MM.1S (cell line): ENCODE measurements around the gene DCTN4.

Experiments used
- DNase-seq: peaks from one replicate; pipeline ENCODE4 v3.0.0-alpha.2; 2015
- H2AFZ ChIP-seq: fragments of 300-600 bp; sonication (generic); 2 replicates; pipeline ENCODE4 v1.6.0; 2016; ENCODE audit warnings: antibody characterized with exemption, low read length
- H3F3A ChIP-seq: fragments of 300-600 bp; sonication (generic); 2 replicates; pipeline ENCODE4 v1.6.1; 2016; ENCODE audit warnings: mild to moderate bottlenecking, antibody characterized with exemption, low read length, moderate library complexity, mixed read lengths; ENCODE audit not compliant: insufficient read depth
- H3K27ac ChIP-seq: fragments of 300-600 bp; sonication (generic); 2 replicates; pipeline ENCODE4 v1.5.1; 2016; ENCODE audit warnings: mild to moderate bottlenecking, low read length
- H3K27me3 ChIP-seq: fragments of 300-600 bp; sonication (generic); replicated peaks from 2 replicates; pipeline ENCODE4 v1.6.0; 2016; ENCODE audit warnings: low read length; ENCODE audit not compliant: insufficient read depth
- H3K36me3 ChIP-seq: fragments of 300-600 bp; sonication (generic); replicated peaks from 2 replicates; pipeline ENCODE4 v1.6.1; 2016; ENCODE audit warnings: mild to moderate bottlenecking, low read length, mixed read lengths; ENCODE audit not compliant: insufficient read depth
- H3K4me1 ChIP-seq: fragments of 300-600 bp; sonication (generic); 2 replicates; pipeline ENCODE4 v1.6.1; 2016; ENCODE audit warnings: low read length, mixed read lengths
- H3K4me2 ChIP-seq: fragments of 300-600 bp; sonication (generic); 2 replicates; pipeline ENCODE4 v1.6.0; 2016; ENCODE audit warnings: low read depth, low read length
- H3K4me3 ChIP-seq: fragments of 300-600 bp; sonication (generic); 2 replicates; pipeline ENCODE4 v1.5.1; 2016; ENCODE audit warnings: low read length, mixed read lengths
- H3K79me2 ChIP-seq: fragments of 300-600 bp; sonication (generic); 2 replicates; pipeline ENCODE4 v1.6.1; 2016; ENCODE audit warnings: mixed run types, low read length, mixed read lengths
- H3K9ac ChIP-seq: fragments of 300-600 bp; sonication (generic); 2 replicates; pipeline ENCODE4 v1.6.1; 2016; ENCODE audit warnings: low read length, mixed read lengths
- H3K9me2 ChIP-seq: fragments of 300-600 bp; sonication (generic); replicated peaks from 2 replicates; pipeline ENCODE4 v1.6.1; 2016; ENCODE audit warnings: mild to moderate bottlenecking, low read length, mixed read lengths; ENCODE audit not compliant: insufficient read depth
- H3K9me3 ChIP-seq: fragments of 300-600 bp; sonication (generic); replicated peaks from 2 replicates; pipeline ENCODE4 v1.6.1; 2016; ENCODE audit warnings: mild to moderate bottlenecking, low read length, mixed read lengths; ENCODE audit not compliant: insufficient read depth
- H4K20me1 ChIP-seq: fragments of 300-600 bp; sonication (generic); 2 replicates; pipeline ENCODE4 v1.6.1; 2016; ENCODE audit warnings: mild to moderate bottlenecking, low read length, moderate library complexity, mixed read lengths; ENCODE audit not compliant: insufficient read depth
- EZH2 ChIP-seq: fragments of 300-600 bp; sonication (generic); optimal IDR thresholded peaks from 2 replicates; pipeline ENCODE3; 2017; ENCODE audit warnings: low read depth, mild to moderate bottlenecking, antibody characterized with exemption, low read length, mixed read lengths
- EZH2phosphoT487 ChIP-seq: fragments of 300-600 bp; sonication (generic); IDR thresholded peaks from 2 replicates; pipeline ENCODE4 v1.6.1; 2018; ENCODE audit warnings: antibody characterized with exemption, low read length
- TF ChIP-seq, protein P1 (sequence below): fragments of 300-600 bp; sonication (generic); IDR thresholded peaks from 2 replicates; pipeline ENCODE4 v1.5.1; 2016; ENCODE audit warnings: antibody characterized with exemption, low read length, mixed read lengths

The DCTN4 gene

DNA sequence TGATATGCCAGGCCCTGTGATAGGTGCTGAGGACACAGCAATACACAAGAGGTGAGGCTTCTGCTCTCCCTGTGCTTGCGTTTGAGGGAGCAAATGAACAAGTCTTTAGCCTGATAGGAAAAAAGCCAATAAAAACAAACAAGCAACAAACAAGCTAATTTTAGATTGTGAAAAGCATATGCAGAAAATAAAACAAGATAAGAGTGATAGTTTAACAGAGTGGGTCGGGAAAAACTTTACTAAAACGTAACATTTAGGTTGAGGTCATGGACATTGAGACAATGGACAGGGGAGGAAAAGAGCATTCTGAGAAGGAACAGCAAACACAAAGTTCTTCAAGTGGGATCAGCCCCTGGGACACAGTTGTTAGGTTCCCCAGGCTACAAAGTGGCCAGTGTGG, 24.0 kb upstream of the DCTN4 start:
- no peak overlapping the region for H3K4me3 ChIP-seq
- H3K27ac ChIP-seq = no peak overlapping the region
- H3K4me1 ChIP-seq = no peaks in the 10 kb centered on the region
- TF ChIP-seq, protein P1, sequence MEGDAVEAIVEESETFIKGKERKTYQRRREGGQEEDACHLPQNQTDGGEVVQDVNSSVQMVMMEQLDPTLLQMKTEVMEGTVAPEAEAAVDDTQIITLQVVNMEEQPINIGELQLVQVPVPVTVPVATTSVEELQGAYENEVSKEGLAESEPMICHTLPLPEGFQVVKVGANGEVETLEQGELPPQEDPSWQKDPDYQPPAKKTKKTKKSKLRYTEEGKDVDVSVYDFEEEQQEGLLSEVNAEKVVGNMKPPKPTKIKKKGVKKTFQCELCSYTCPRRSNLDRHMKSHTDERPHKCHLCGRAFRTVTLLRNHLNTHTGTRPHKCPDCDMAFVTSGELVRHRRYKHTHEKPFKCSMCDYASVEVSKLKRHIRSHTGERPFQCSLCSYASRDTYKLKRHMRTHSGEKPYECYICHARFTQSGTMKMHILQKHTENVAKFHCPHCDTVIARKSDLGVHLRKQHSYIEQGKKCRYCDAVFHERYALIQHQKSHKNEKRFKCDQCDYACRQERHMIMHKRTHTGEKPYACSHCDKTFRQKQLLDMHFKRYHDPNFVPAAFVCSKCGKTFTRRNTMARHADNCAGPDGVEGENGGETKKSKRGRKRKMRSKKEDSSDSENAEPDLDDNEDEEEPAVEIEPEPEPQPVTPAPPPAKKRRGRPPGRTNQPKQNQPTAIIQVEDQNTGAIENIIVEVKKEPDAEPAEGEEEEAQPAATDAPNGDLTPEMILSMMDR = no peak
- TF ChIP-seq EZH2phosphoT487 (no peak), EZH2 (no peak)
- H3K9me2 ChIP-seq = no peaks in the 10 kb centered on the region
- DNase-seq = no peak
- H3K79me2 ChIP-seq = no peaks in the 10 kb centered on the region
- no peaks in the 10 kb centered on the region for H3F3A ChIP-seq
- H3K4me2 ChIP-seq = no peak overlapping the region
- no peaks in the 10 kb centered on the region for H4K20me1 ChIP-seq
- H3K9ac ChIP-seq = no peak overlapping the region
- no peaks in the 10 kb centered on the region for H3K9me3 ChIP-seq
- no peaks in the 10 kb centered on the region for H3K36me3 ChIP-seq
- no peak overlapping the region for H2AFZ ChIP-seq
- H3K27me3 ChIP-seq = peaks cover 3% of the 10 kb centered on the region; the same call in 1 of the 2 replicates

DNA sequence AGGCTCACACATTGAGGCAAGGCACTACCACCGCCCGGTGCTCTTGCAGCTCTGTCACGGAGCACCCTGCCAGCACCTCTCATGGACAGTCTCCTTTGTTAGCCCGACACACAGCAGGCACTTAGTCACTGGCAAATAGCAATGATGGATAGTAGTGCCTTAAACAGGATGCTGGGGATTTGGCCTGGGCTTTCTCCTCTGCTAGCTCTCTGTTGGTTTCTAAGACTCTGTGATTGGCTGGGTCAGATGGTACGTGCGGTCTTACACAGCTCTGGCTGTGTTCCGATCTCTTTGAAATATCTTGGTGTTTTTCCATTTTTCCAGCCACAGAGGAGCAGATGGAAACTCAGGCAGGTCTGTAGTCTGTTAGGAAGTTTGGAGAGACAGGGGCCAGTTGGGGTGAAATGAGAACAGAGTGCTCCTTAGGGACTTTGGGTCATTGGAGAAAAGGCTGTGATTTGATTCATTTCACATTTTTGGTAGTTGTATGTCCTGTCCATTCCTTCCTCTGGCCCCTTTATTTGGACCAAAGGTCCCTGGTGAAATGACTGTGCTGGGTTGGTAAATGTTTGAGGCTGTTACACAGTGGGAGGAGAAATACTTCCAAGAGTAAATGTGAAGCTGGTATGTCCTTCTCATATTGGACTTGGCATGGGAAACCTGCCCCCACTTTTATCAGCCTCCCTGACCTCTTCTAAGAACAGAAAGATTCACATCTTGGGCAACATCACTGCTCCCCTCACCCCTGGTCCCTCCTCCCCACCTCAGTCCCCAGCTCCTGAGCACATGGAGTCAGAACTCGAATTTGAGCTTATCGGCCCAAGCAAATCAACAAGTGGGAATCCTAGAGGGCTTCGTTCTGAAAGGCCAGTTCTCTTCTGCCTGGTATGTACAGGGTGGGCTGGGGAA, 23.1 kb upstream of the DCTN4 start:
- Histone ChIP-seq H3K36me3 (no peaks in the 10 kb centered on the region), H3K9me2 (no peaks in the 10 kb centered on the region), H3K9ac (no peak overlapping the region), H3K4me1 (no peaks in the 10 kb centered on the region), H3F3A (no peaks in the 10 kb centered on the region), H3K79me2 (no peaks in the 10 kb centered on the region), H3K4me2 (no peak overlapping the region), H3K4me3 (no peak overlapping the region), H3K9me3 (no peaks in the 10 kb centered on the region), H2AFZ (no peak overlapping the region), H3K27me3 (peaks cover 6% of the 10 kb centered on the region; the same call in 1 of the 2 replicates), H4K20me1 (no peaks in the 10 kb centered on the region), H3K27ac (no peak overlapping the region)
- TF ChIP-seq EZH2 = no peak
- TF ChIP-seq EZH2phosphoT487 = no peak
- TF ChIP-seq, protein P1 = no peak
- no peak for DNase-seq

DNA sequence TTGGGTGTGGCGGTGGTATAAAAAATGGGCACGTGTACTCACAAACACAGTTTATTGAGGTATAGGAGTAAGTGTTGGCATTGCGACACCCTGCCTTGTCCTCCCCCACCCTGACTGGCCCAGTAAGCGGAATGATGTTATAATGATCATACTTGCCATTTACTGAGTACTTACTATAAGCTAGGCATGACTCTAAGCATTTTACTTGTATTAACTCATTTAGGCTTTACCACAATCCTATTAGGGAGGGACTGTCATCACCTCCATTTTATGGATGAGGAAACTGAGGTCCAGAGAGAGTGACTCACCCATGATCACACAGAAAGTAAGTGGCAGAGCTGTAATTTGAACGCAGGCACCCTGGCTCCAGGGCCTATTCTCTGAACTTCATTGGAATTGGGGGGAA, 22.0 kb upstream of the DCTN4 start:
- Histone ChIP-seq H3K9ac (no peak overlapping the region), H2AFZ (no peak overlapping the region), H3K27ac (no peak overlapping the region), H3F3A (no peaks in the 10 kb centered on the region), H3K4me3 (no peak overlapping the region), H3K4me2 (no peak overlapping the region), H3K27me3 (peaks cover 6% of the 10 kb centered on the region; the same call in 1 of the 2 replicates), H3K79me2 (no peaks in the 10 kb centered on the region), H3K9me2 (no peaks in the 10 kb centered on the region), H4K20me1 (no peaks in the 10 kb centered on the region), H3K4me1 (no peaks in the 10 kb centered on the region), H3K36me3 (no peaks in the 10 kb centered on the region), H3K9me3 (no peaks in the 10 kb centered on the region)
- DNase-seq = no peak
- no peak for TF ChIP-seq EZH2
- TF ChIP-seq, protein P1 = no peak
- TF ChIP-seq EZH2phosphoT487 = no peak
